Loucy (cell line): Measurements from ENCODE around the gene POLR2J.

Source experiments
- H2AFZ ChIP-seq: fragments of 200-600 bp; sonication (generic); 2 replicates; pipeline ENCODE4 v1.6.0; 2016; ENCODE audit warnings: antibody characterized with exemption, mild to moderate bottlenecking, low read length, moderate library complexity
- H3F3A ChIP-seq: fragments of 200-600 bp; 2 replicates; pipeline ENCODE4 v1.6.0; 2016; ENCODE audit warnings: antibody characterized with exemption, low read depth, mild to moderate bottlenecking
- H3K27me3 ChIP-seq: fragments of 200-600 bp; sonication (generic); 2 replicates; pipeline ENCODE4 v1.6.1; 2014; ENCODE audit warnings: low read length, mild to moderate bottlenecking; ENCODE audit not compliant: insufficient read depth, poor library complexity, severe bottlenecking
- H3K36me3 ChIP-seq: fragments of 200-600 bp; sonication (generic); 2 replicates; pipeline ENCODE4 v1.6.1; 2016; ENCODE audit warnings: low read length; ENCODE audit not compliant: insufficient read depth
- H3K4me1 ChIP-seq: fragments of 200-600 bp; sonication (generic); 2 replicates; pipeline ENCODE4 v1.5.1; 2014; ENCODE audit warnings: low read length, mild to moderate bottlenecking; ENCODE audit not compliant: insufficient read depth, poor library complexity, severe bottlenecking
- H3K4me2 ChIP-seq: fragments of 200-600 bp; sonication (generic); 2 replicates; pipeline ENCODE4 v1.6.0; 2014; ENCODE audit warnings: antibody characterized with exemption, low read length, low read depth, mild to moderate bottlenecking; ENCODE audit not compliant: poor library complexity, severe bottlenecking
- H3K4me3 ChIP-seq: fragments of 200-600 bp; sonication (generic); 2 replicates; pipeline ENCODE4 v1.5.1; 2014; ENCODE audit warnings: low read length, mild to moderate bottlenecking, mixed read lengths; ENCODE audit not compliant: poor library complexity, severe bottlenecking
- H3K79me2 ChIP-seq: fragments of 200-600 bp; sonication (generic); 2 replicates; pipeline ENCODE4 v1.6.1; 2014; ENCODE audit warnings: low read length; ENCODE audit not compliant: insufficient read depth
- H3K9ac ChIP-seq: fragments of 200-600 bp; sonication (generic); 2 replicates; pipeline ENCODE4 v1.6.0; 2014; ENCODE audit warnings: mild to moderate bottlenecking, low read depth, low read length, moderate library complexity; ENCODE audit not compliant: poor library complexity, severe bottlenecking
- H3K9me2 ChIP-seq: fragments of 200-600 bp; sonication (generic); replicated peaks from 2 replicates; pipeline ENCODE4 v1.6.1; 2016; ENCODE audit warnings: low read depth, low read length, mixed read lengths
- H3K9me3 ChIP-seq: fragments of 200-600 bp; sonication (generic); 2 replicates; pipeline ENCODE4 v1.6.1; 2014; ENCODE audit warnings: mild to moderate bottlenecking, antibody characterized with exemption, low read length, low read depth; ENCODE audit not compliant: insufficient read depth
- H4K20me1 ChIP-seq: fragments of 200-600 bp; sonication (generic); 2 replicates; pipeline ENCODE4 v1.6.0; 2014; ENCODE audit warnings: antibody characterized with exemption, low read length, mild to moderate bottlenecking; ENCODE audit not compliant: insufficient read depth, poor library complexity, severe bottlenecking
- CTCF ChIP-seq: fragments of 200-600 bp; sonication (generic); conservative IDR thresholded peaks from 2 replicates; pipeline ENCODE4 v1.5.1; 2014; ENCODE audit warnings: mild to moderate bottlenecking, antibody characterized with exemption, low read length
- EZH2phosphoT487 ChIP-seq: fragments of 200-600 bp; IDR thresholded peaks from 2 replicates; pipeline ENCODE4 v1.6.1; 2018; ENCODE audit warnings: antibody characterized with exemption, mild to moderate bottlenecking, moderate library complexity, borderline replicate concordance

Gene POLR2J

GRCh38 chr7:102436118-102436517 lies 42.6 kb downstream of the POLR2J start:
- Histone ChIP-seq H3F3A (no peaks in the 10 kb centered on the region), H3K27me3 (no peaks in the 10 kb centered on the region), H4K20me1 (peaks cover 6% of the 10 kb centered on the region), H3K4me1 (peaks cover 48% of the 10 kb centered on the region), H3K9me2 (no peaks in the 10 kb centered on the region), H3K79me2 (peaks cover 43% of the 10 kb centered on the region), H3K4me3 (peak overlapping the region; percentile 9), H3K4me2 (peak overlapping the region; percentile 35), H3K36me3 (peaks cover 3% of the 10 kb centered on the region; the same call in 1 of the 2 replicates), H2AFZ (no peak overlapping the region), H3K9me3 (no peaks in the 10 kb centered on the region), H3K9ac (peak overlapping the region; percentile 79)
- TF ChIP-seq CTCF (no peak), EZH2phosphoT487 (no peak)

GRCh38 chr7:102434039-102434486 lies 44.7 kb downstream of the POLR2J start:
- no peak for TF ChIP-seq CTCF
- TF ChIP-seq EZH2phosphoT487: no peak
- Histone ChIP-seq H3K9ac (peak overlapping the region; percentile 79), H3F3A (no peaks in the 10 kb centered on the region), H3K36me3 (peaks cover 1% of the 10 kb centered on the region; the same call in 1 of the 2 replicates), H3K27me3 (no peaks in the 10 kb centered on the region), H3K4me3 (peak overlapping the region; percentile 99), H3K4me1 (peaks cover 60% of the 10 kb centered on the region), H4K20me1 (peaks cover 6% of the 10 kb centered on the region), H3K9me3 (no peaks in the 10 kb centered on the region), H3K9me2 (no peaks in the 10 kb centered on the region), H2AFZ (peak overlapping the region; percentile 83), H3K79me2 (peaks cover 43% of the 10 kb centered on the region), H3K4me2 (peak overlapping the region; percentile 99)

GRCh38 chr7:102433219-102434038 lies 45.3 kb downstream of the POLR2J start, which contains the start of gene ORAI2:
Gene ORAI2 (plus strand): TSS chr7:102433575. CDS start chr7:102438957, 5,382 bp downstream.
- H3K4me3 ChIP-seq: peak within 1 kb of the TSS; percentile 99
- TF ChIP-seq CTCF (peak; percentile 15; the same call in 1 of the 2 replicates), EZH2phosphoT487 (no peak)
- peak within 1 kb of the TSS; percentile 83 for H2AFZ ChIP-seq
- H4K20me1 ChIP-seq: peaks cover 6% of the 10 kb centered on the region
- peak within 1 kb of the TSS; percentile 79 for H3K9ac ChIP-seq
- H3K4me2 ChIP-seq: peak within 1 kb of the TSS; percentile 99
- H3K79me2 ChIP-seq: peaks cover 39% of the 10 kb centered on the region
- H3K9me3 ChIP-seq: no peaks in the 10 kb centered on the region
- no peaks in the 10 kb centered on the region for H3K27me3 ChIP-seq
- H3F3A ChIP-seq: no peaks in the 10 kb centered on the region
- no peaks in the 10 kb centered on the region; the same call in 1 of the 2 replicates for H3K36me3 ChIP-seq
- H3K4me1 ChIP-seq: peaks cover 60% of the 10 kb centered on the region
- no peaks in the 10 kb centered on the region for H3K9me2 ChIP-seq
